Renal pelvis (tissue), 4 donors: ENCODE measurements around the gene CPEB4. TPM values are rescaled to one million over a fixed set of nuclear protein-coding genes. Genes with fewer than 3 reads are reported as not detected.

Experiments used
- DNase-seq: peaks from one replicate; pipeline ENCODE4 v3.0.0-alpha.2; 2013
- polyA plus RNA-seq, 3 donors: library from polyadenylated mRNA; unstranded; fragments of 120-200 nt; gene quantifications; one replicate each; pipeline ENCODE4 v1.2.1, GENCODE V29; 2013; ENCODE audit not compliant: insufficient read length in 3 of 3

Gene CPEB4
- polyA plus RNA-seq, 3 donors, result 32.6 to 51.3 (median 40.5) TPM

GRCh38 chr5:173857234-173857633 is 30.9 kb upstream of the CPEB4 start:
- DNase-seq, result no peak

- DNase-seq, result no peak
These were observed 30.0 kb upstream of the CPEB4 start for GRCh38 chr5:173858021-173858669.

GRCh38 chr5:173858670-173859407 is 29.3 kb upstream of the CPEB4 start:
- DNase-seq, result no peak

GRCh38 chr5:173859408-173860159 is 28.6 kb upstream of the CPEB4 start:
- DNase-seq, result no peak

- no peak for DNase-seq
These were observed 26.1 kb upstream of the CPEB4 start for GRCh38 chr5:173862047-173862477.

GRCh38 chr5:173863359-173863758 is 24.8 kb upstream of the CPEB4 start:
- DNase-seq, result no peak

GRCh38 chr5:173864126-173865050 is 23.8 kb upstream of the CPEB4 start:
- DNase-seq, result no peak

GRCh38 chr5:173866243-173866857 is 21.8 kb upstream of the CPEB4 start:
- DNase-seq, result no peak

GRCh38 chr5:173866858-173867679 is 21.1 kb upstream of the CPEB4 start:
- no peak for DNase-seq

GRCh38 chr5:173868096-173868880 is 19.9 kb upstream of the CPEB4 start:
- no peak for DNase-seq

GRCh38 chr5:173869316-173869715 is 18.8 kb upstream of the CPEB4 start:
- DNase-seq, result no peak

GRCh38 chr5:173872957-173873305 is 15.2 kb upstream of the CPEB4 start:
- DNase-seq, result no peak

- DNase-seq, result no peak
These were observed 14.7 kb upstream of the CPEB4 start for GRCh38 chr5:173873306-173873922.

- DNase-seq, result no peak
These were observed 13.0 kb upstream of the CPEB4 start for GRCh38 chr5:173875189-173875588.

- DNase-seq, result no peak
These were observed 9.8 kb upstream of the CPEB4 start for GRCh38 chr5:173878224-173878967.

GRCh38 chr5:173880306-173880985 is 7.7 kb upstream of the CPEB4 start:
- DNase-seq, result no peak

GRCh38 chr5:173881811-173882575 is 6.2 kb upstream of the CPEB4 start:
- DNase-seq, result no peak
